Caco-2 (cell line): Measurements from ENCODE around the gene ZNF534. TPM values are rescaled to one million over a fixed set of nuclear protein-coding genes. Genes with fewer than 3 reads are reported as not detected.
"Not testable (repeated sequence)": the region's sequence is repeated elsewhere in the genome, so short reads cannot be mapped to it uniquely, and the experiment has no call there.

Source experiments
- BruUV-seq: library from RNA; stranded (reverse); fragments of 400-500 nt; replicated peaks from 2 replicates; lab custom pipeline; 2021; lab: Mats Ljungman, UMichigan
- CTCF ChIA-PET: fragments of 300-600 bp; sonication (Branson Sonifier 250); formaldehyde crosslinking; loops from one replicate; lab custom pipeline; 2022; ENCODE audit warnings: antibody characterized with exemption; lab: Charles Lee
- POLR2A ChIA-PET: fragments of 300-600 bp; sonication (Branson Sonifier 250); formaldehyde crosslinking; loops from one replicate; lab custom pipeline; 2022; ENCODE audit warnings: antibody characterized with exemption; lab: Charles Lee
- DNase-seq, 2 experiments: peaks; one replicate each; pipeline versions ENCODE4 v3.0.0 to v3.0.0-alpha.2; 2020 to 2022
- H3K27me3 ChIP-seq: replicated peaks from 2 replicates; pipeline ENCODE4 v1.6.0; 2011; ENCODE audit warnings: low read length; ENCODE audit not compliant: control insufficient read depth, insufficient read depth
- H3K36me3 ChIP-seq: 2 replicates; pipeline ENCODE4 v1.5.1; 2011; ENCODE audit warnings: low read length; ENCODE audit not compliant: control insufficient read depth, insufficient read depth
- H3K4me1 ChIP-seq: fragments of 250-450 bp; sonication (Bioruptor Pico); 2 replicates; pipeline ENCODE4 v1.5.1; 2020; ENCODE audit warnings: mild to moderate bottlenecking
- H3K4me3 ChIP-seq: 2 replicates; pipeline ENCODE4 v1.5.1; 2011; ENCODE audit warnings: low read depth, mild to moderate bottlenecking, control low read depth, low read length
- H3K9me3 ChIP-seq: fragments of 250-450 bp; sonication (Bioruptor Pico); 2 replicates; pipeline ENCODE4 v1.5.1; 2020; ENCODE audit warnings: mild to moderate bottlenecking, moderate library complexity
- H3K27ac Mint-ChIP-seq: one replicate; pipeline ENCODE4 v1.8.0; 2022; ENCODE audit warnings: mixed read lengths; ENCODE audit not compliant: unreplicated experiment
- H3K27me3 Mint-ChIP-seq: one replicate; pipeline ENCODE4 v1.8.0; 2022; ENCODE audit warnings: mixed read lengths; ENCODE audit not compliant: insufficient read depth, unreplicated experiment
- H3K36me3 Mint-ChIP-seq: one replicate; pipeline ENCODE4 v1.8.0; 2022; ENCODE audit warnings: mild to moderate bottlenecking, mixed read lengths; ENCODE audit not compliant: insufficient read depth, unreplicated experiment
- H3K4me1 Mint-ChIP-seq: one replicate; pipeline ENCODE4 v1.8.0; 2022; ENCODE audit warnings: low read depth, mixed read lengths; ENCODE audit not compliant: unreplicated experiment
- H3K4me3 Mint-ChIP-seq: one replicate; pipeline ENCODE4 v1.8.0; 2022; ENCODE audit warnings: mild to moderate bottlenecking, moderate library complexity, mixed read lengths; ENCODE audit not compliant: unreplicated experiment
- H3K9me3 Mint-ChIP-seq: one replicate; pipeline ENCODE4 v1.8.0; 2022; ENCODE audit warnings: mixed read lengths; ENCODE audit not compliant: unreplicated experiment
- CTCF ChIP-seq, 2 experiments: fragments of 200-600 bp in 1 of 2; IDR thresholded peaks; 1 replicate in 1 of 2; 2 replicates in 1 of 2; pipeline versions ENCODE4 v1.5.1 to v1.8.0; 2011 to 2022; ENCODE audit warnings: antibody characterized with exemption in 1 of 2, control low read depth in 1 of 2, inconsistent platforms in 1 of 2, low read depth in 1 of 2, low read length in 1 of 2, mild to moderate bottlenecking in 1 of 2, moderate library complexity in 1 of 2; ENCODE audit not compliant: insufficient read depth in 1 of 2, severe bottlenecking in 1 of 2, unreplicated experiment in 1 of 2
- intact Hi-C: fragments of 100-400 bp; cut with micrococcal nuclease; formaldehyde crosslinking; loops from one replicate; pipeline ENCODE4 v1.10.0; 2022; ENCODE audit not compliant: unreplicated experiment
- total RNA-seq: library from RNA; stranded (reverse); gene quantifications from 2 replicates; pipeline ENCODE4 v1.2.3, GENCODE V29; 2022

The ZNF534 gene
- total RNA-seq, 1 experiment from 2014 or later: not detected

DNA sequence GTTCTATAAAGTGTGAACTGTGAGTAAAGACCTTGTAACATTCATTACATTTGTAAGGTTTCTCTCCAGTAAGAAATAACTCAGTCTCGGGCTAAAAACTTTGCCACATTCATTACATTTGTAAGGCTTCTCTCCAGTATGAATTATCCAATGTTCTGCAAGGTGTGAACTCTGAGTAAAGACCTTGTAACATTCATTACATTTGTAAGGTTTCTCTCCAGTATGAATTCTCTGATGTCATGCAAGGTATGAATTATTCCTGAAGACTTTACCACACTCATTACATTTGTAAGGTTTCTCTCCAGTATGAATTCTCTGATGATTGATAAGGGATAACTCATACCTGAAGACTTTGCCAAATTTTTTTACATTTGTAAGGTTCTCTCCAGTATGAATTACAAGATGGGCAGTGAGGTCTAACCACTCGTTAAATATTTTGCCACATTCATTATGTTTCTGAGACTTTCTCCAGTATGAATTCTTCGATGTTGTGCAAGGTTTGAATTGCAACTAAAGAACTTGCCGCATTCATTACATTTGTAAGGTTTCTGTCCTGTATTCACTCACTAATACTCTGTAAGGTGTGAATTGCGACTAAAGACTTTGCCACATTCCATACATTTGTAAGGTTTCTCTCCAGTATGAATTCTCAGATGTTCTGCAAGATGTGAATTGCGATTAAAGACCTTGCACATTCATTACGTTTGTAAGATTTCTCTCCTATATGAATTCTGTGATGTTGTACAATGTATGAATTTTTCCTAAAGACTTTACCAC is 45.6 kb downstream of the ZNF534 start:
- no peak for TF ChIP-seq CTCF (IDR thresholded peaks at IDR 0.05; ENCODE audit: insufficient read depth in 1 of 2, low read depth in 1 of 2, low read length in 1 of 2, severe bottlenecking in 1 of 2, unreplicated experiment in 1 of 2)
- Histone ChIP-seq H3K4me1 (no peaks in the 10 kb centered on the region), H3K36me3 (no peaks in the 10 kb centered on the region), H3K4me3 (no peak overlapping the region), H3K27me3 (no peaks in the 10 kb centered on the region), H3K9me3 (peaks cover 58% of the 10 kb centered on the region)
- intact Hi-C loops: no loop called here
- ChIA-PET POLR2A (no interaction called here), CTCF (no interaction called here)
- BruUV-seq: no TSS peak
- peaks cover 6% of the 10 kb centered on the region for H3K36me3 Mint-ChIP-seq
- H3K4me3 Mint-ChIP-seq: no peak overlapping the region
- DNase-seq: no peak
- H3K27me3 Mint-ChIP-seq: no peaks in the 10 kb centered on the region
- no peaks in the 10 kb centered on the region for H3K4me1 Mint-ChIP-seq
- H3K27ac Mint-ChIP-seq: no peak overlapping the region
- peaks cover 44% of the 10 kb centered on the region for H3K9me3 Mint-ChIP-seq

- H3K36me3 ChIP-seq, DNase-seq, H3K27ac Mint-ChIP-seq, H3K4me1 Mint-ChIP-seq, POLR2A ChIA-PET, CTCF ChIA-PET, H3K27me3 ChIP-seq, H3K4me3 ChIP-seq, H3K27me3 Mint-ChIP-seq, H3K4me3 Mint-ChIP-seq, H3K36me3 Mint-ChIP-seq, BruUV-seq, H3K4me1 ChIP-seq, intact Hi-C loops: not testable (repeated sequence)
- peaks cover 29% of the 10 kb centered on the region for H3K9me3 ChIP-seq
- H3K9me3 Mint-ChIP-seq: peaks cover 34% of the 10 kb centered on the region
Observed at GRCh38 chr19:52484111-52484743, 55.3 kb downstream of the ZNF534 start.

DNA sequence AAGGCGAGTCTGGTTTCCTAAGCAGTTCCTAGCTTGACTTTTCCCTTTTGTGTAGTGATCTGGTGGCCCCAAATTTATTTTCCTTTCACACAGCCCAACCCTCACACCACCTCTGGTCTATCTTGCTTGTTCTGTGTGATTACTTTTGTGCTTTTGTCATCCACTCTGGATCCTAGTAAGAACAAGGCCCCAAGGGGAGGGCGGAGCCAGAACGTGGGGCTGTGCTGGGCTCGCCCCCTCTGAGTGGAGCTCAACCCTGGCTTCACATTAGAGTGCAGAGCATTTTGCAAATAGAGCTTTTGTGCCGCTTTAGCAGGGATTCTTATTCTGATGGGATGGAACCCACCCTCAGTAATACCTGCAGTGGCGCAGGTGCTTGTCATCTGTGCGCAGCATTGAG is 56.1 kb downstream of the ZNF534 start:
- H3K4me3 ChIP-seq, H3K36me3 ChIP-seq, H3K36me3 Mint-ChIP-seq, H3K27me3 ChIP-seq, H3K4me3 Mint-ChIP-seq, H3K4me1 ChIP-seq, H3K27ac Mint-ChIP-seq, intact Hi-C loops, DNase-seq, H3K4me1 Mint-ChIP-seq, BruUV-seq, H3K27me3 Mint-ChIP-seq, CTCF ChIA-PET, POLR2A ChIA-PET: not testable (repeated sequence)
- H3K9me3 ChIP-seq: peaks cover 23% of the 10 kb centered on the region
- peaks cover 34% of the 10 kb centered on the region for H3K9me3 Mint-ChIP-seq

DNA sequence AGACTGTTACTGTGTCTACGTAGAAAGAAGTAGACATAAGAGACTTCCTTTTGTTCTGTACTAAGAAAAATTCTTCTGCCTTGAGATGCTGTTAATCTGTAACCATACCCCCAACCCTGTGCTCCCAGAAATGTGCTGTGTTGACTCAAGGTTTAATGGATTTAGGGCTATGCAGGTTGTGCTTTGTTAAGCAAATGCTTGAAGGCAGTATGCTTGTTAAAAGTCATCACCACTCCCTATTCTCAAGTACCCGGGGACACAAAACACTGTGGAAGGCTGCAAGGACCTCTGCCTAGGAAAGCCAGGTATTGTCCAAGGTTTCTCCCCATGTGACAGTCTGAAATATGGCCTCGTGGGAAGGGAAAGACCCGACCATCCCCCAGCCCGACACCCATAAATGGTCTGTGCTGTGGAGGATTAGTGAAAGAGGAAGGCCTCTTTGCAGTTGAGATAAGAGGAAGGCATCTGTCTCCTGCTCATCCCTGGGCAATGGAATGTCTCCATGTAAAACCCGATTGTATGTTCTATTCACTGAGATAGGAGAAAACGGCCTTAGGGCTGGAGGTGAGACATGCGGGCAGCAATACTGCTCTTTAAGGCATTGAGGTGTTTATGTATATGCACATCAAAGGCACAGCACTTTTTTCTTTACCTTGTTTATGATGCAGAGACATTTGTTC is 56.8 kb downstream of the ZNF534 start:
- H3K4me1 Mint-ChIP-seq, BruUV-seq, H3K27me3 Mint-ChIP-seq, H3K4me3 Mint-ChIP-seq, POLR2A ChIA-PET, H3K27ac Mint-ChIP-seq, H3K27me3 ChIP-seq, DNase-seq, H3K4me3 ChIP-seq, H3K36me3 ChIP-seq, intact Hi-C loops, CTCF ChIA-PET, H3K4me1 ChIP-seq, H3K36me3 Mint-ChIP-seq: not testable (repeated sequence)
- H3K9me3 Mint-ChIP-seq: peaks cover 34% of the 10 kb centered on the region
- H3K9me3 ChIP-seq: peaks cover 22% of the 10 kb centered on the region
